GM18508 (cell line): ENCODE results near the gene PEX5L.
"Not testable (repeated sequence)": the region's sequence is repeated elsewhere in the genome, so short reads cannot be mapped to it uniquely, and the experiment has no call there.

Experiments
- ATAC-seq: cut with Tn5 transposase; IDR thresholded peaks from one replicate; pipeline ENCODE4 v1.9.1; 2021; ENCODE audit warnings: moderate number of reproducible peaks; ENCODE audit not compliant: insufficient read depth, unreplicated experiment

Gene PEX5L

DNA sequence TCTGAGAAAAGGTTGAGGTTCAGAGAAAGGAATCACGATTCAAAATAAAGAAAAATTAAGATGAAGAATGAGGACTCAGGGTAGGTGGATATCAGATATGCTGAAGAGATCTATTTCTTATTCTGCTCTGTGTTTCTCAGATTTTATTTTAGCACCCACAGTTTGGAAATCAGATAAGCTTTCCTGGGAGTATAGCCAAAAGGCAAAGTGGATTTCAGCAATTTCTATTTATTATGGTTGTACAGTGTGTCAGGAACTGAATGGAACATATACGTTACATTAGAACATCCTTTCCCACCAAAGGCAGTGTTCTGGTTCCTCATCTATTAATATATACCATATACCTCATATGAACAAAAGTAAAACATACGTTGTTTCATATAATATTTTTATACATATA lies 18.9 kb downstream of the PEX5L start:
- no peak for ATAC-seq

DNA sequence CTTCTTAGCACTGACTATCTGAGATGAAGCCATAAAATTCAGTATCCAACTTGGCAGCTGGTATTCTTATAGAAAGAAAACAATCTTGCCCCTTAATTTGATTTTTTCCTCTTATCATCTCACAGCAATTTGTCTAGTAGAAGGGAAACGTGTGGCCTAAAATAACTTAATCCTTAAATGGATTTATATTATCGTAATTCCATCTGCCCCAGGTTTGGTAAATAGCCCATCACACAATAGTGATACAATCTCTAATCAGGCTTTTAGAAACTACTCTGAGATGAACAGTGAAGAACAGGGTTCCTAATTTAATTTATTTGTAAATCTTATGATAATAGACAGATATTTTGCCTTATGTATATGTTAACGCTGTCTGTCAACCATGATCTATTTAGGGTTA lies 24.8 kb downstream of the PEX5L start:
- no peak for ATAC-seq

DNA sequence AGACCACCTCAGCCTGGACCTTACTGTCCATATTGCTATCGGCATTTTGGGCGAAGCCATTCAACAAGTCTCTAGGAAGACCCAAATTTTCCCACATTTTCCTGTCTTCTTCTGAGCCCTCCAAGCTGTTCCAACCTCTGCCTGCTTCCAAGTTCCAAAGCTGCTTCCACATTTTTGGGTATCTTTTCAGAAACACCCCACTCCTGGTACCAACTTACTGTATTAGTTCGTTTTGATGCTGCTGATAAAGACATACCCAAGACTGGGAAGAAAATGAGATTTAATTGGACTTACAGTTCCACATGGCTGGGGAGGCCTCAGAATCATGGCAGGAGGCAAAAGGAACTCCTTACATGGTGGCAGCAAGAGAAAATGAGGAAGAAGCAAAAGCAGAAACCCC lies 28.4 kb downstream of the PEX5L start:
- not testable (repeated sequence) for ATAC-seq

DNA sequence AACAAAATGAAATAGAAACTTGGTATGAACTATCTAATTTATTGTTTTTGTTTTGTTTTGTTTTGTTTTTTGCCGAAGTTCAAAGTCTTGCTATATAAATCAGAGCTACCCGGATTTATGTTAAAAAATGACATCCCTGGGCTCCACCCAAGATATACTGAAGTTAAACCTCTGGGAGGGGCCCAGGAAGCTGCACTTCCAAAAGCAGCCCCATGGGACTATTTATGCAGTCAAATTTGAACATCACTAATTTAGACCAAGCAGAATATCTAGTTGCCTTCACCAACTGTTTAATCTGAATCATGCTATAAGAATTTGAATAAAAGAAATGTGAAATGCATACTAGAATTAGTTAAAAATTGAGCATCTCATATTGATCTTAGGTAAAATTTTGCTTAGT lies 32.2 kb downstream of the PEX5L start:
- ATAC-seq: no peak

DNA sequence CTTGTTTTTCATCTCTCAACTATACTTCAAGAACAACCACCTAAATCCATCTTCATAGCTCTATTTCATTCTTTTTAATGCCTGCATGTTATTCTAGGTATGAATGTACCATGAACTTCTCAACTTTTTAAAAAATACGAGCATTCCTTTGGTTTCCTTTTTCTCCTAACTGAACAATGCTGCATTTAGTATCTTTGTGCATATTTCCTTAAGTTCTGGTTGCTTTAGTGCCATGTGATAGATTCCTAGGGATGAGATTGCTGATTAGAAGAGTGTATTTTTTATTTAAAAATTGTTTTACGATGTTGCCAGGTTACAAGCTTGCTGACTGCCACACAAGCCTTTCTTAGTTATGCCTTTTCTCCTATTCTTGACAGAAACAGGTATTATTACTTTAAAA lies 34.7 kb downstream of the PEX5L start:
- no peak for ATAC-seq

DNA sequence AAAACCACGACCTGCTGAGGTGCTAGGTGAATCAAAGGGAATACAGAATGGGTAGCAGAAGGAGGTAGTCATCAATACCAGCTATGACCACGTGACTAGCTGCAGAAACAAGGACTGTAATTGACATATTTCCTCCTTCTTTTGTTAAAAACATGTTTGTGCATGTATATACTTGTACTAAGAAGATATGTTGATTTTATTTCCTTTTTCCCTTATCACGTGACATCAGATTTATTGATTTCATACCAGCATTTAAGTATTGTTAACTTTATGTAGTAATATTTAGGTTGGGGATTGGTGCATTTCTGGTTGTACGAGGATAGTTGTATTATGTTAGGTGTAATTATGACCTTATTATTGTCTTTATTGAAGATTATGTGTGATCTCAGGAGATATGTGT lies 36.2 kb downstream of the PEX5L start:
- ATAC-seq: no peak

DNA sequence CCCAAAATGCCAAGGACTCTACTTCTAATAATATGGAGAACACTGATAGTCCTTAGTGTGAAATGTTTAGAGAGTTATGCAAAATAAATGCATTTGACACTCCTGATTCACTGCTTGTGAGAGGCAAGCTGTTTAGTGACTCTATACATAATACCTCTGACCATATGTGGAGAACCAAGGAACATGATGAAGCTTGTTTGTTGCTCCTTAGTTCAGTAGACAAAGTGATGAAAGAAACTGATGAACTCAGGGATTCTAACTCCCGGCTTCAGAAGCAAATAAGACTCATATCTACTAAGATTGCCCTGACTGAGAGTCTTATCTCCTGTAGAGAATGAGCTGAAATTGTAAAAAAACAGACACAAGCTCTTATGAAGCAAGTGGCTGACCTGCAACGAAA lies 41.3 kb downstream of the PEX5L start:
- ATAC-seq: no peak

DNA sequence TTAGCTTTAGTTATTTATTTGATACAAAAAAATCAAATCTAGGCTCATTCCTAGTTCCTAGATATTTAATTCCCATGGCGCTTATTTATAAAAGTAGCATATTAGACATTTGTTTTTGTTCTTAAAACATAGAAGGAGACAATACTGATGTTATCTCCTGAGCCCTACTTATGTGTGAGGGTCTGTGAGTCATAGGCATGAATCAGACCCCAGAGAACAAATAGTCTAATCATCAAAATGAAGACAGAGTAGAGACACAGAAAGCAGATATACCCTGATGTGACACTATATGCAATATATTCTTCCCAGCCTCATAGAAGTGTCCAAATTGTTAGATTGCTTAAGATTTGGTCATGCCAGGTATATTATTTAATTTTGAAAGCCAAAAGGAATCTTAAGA lies 44.9 kb downstream of the PEX5L start:
- ATAC-seq: no peak

DNA sequence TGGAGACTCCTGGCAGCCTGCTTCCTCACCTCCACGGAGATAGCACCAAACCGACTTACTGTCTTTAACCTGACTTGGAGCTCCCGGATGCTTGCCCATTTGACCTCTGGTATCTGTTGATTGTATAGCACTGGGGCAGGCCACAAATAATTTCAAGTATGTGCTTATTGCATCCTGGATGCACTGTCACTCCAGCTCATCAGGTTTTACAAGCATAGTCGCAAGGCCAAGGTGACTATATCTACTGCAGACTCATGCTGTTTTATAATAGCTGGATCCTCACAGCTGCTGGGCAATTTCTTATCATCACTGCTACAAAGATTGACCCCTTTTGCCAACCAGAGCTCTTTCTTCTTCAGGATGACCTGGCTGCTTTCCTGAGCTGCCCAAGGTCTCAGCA lies 45.6 kb downstream of the PEX5L start:
- ATAC-seq: no peak

DNA sequence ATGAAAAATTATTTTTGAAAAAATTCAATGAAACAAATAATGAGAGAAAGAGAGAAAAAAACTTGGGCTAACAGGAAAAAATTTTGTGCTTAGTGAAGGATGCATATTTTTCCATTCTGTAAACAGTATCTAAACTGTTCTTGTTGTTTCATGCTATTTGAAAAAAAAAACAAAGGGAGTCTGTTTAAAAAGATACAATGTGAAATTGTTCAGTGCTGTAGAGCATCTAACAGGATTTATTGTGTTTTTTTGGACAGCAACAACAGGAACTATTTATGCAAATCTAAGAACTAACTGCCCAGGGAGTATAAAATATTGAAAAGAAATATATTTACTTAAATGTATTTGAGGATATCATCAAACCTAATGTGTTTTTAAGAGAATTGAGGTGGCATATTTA lies 55.1 kb downstream of the PEX5L start:
- ATAC-seq: no peak

DNA sequence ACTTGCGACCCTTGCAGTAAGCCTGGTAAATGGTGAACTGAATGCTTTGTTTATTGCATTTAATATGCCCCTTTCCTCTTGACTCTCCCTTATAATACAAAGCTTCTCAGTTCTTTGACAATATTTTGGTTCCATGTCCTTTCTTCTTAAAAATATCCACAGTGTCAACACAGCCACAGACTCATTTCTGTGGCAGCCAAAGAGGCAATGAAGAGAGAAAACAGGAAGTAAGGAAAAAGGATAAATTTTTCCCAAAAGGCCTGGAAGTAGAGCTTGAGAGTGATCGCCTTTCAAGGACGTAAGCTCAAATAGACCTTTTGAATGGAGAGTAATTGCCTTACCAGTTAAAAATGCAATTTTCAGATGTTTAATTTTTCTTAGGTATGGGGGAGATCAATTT lies 59.4 kb downstream of the PEX5L start:
- ATAC-seq: no peak

DNA sequence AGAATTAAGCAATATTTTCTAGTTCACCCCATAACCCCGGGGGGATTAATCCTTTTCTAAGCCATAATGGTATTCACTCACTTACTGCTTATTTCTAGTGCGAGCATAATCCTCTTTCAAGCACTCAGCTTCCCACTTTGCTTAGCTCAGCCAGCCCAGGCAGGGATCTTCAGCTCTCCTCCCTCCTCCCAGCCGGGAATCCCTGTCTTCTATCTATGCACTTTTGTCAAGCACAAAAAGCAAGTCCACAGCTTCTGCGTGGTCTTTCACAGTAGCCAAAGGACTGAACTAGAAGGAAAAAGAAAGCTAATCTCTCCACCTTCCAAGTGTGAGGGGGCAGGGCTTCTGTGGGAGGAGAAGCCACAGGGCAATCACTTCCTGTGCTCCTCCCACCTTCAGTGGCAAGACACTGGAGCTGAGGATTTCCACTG lies 62.8 kb downstream of the PEX5L start:
- ATAC-seq: no peak

DNA sequence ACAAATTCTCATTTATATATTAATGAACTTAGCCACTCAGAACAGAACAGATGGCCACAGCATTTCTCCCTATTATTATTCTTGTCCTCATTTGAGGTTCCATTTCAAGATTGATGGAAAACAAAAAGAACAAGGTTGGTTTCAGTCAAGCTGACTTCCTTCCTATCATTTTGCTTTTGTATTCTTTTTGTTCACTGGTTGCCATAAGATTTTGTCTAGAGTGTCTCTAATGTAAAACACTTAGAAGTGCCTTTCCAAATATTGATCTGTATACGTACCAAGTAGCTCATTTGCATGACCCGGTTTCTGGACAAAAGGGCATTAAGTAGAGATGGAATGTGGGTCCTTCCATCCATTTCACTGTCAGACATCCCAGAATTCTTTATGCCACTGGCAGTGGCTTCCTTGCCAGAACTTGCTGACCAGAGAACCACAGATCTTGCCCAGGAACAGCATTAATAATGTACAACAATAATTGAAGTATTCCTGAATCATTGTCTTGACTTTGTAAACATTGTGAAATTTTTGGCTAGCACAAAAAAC lies 63.8 kb downstream of the PEX5L start:
- ATAC-seq: no peak

DNA sequence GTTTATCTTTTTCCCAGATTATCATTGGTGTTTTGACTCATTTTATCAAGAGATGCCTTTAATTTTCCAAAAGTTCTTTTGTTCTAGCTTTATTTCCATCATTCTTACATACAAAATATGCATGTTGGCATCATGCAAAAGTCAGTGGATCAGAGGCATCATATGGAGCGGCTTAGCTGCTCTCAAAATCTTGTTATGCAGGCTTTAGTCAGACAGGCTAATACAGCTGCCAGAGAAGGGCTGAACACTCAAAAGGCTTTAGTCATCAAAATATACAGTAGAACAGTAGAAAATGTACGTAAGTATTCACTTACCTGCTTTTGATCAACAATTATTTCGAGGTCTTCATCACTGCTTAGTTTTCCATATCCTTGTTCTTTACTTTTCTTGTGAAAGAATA lies 65.5 kb downstream of the PEX5L start:
- ATAC-seq: no peak

DNA sequence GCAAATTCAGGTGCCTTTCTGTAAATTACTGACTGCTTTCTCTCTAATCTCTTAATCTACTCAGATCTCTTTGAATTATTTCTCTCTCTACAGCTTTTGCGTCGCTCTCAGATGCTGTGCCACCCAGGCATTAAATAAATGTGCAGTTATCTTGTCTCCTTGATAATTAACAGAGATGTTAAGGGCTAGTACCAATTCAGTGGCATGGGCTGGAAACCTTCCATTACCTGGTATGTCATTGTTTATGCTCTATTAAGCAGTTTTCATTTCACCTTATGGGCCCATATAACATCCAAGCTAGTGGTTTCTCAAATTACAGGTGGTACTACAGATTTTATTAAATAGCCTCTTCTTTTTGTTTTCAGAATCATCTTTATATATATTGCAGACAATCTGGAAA lies 66.0 kb downstream of the PEX5L start:
- no peak for ATAC-seq

DNA sequence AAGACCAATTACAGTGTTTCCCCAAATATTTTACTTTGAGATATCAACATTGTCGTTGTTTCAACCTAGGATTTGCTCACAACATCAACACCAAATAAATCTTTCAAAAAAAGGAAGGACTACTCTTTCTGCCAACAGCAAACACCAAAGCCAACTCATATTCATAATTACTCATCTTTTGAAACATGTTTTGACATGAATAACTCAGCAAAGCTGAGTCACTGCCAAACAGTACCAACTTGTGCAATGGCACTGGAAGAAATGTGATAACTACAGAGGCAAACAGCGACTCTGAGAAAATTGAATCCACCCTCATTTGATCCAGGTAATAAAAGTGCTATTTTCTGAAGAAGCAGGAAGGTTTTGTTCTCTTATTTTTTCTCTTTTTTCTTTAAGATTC lies 67.2 kb downstream of the PEX5L start:
- ATAC-seq: peak; percentile 44

DNA sequence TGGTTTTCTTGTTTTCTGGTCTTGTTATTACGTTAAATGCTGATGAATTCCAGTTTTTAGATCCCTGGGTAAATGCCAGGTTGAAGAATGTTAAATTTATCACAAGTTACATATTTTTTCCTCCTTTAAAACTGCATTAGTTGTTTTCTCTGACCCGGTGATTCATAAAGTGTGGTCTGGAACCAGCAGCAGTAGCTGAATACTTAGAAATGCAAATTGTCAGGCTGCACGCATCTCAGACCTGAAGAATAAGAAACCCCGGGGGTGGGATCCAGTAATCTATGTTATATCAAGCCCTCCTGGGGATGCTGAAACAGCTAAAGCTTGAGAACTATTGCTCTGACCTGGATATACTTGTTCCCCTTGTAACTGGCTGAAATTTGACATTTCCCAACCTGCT lies 69.1 kb downstream of the PEX5L start:
- ATAC-seq: peak; percentile 61

DNA sequence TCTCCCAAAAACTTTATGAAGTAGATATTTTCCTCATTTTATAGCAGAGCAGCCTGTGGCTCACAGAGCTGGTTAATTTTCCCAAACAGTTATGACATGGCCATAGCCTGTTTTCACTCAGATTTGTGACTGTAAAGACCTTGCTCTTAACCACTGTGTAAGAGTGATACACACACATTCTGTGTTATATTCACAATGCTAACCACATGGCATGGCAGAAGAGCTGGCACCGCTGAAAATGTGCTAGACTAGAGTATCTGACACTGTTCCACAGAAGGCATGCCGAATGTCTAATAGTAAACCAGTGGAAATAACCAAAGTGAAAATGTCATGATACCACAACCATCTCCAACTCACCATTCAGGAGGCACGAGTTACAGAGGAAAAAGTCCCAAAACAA lies 71.8 kb downstream of the PEX5L start:
- ATAC-seq: no peak

DNA sequence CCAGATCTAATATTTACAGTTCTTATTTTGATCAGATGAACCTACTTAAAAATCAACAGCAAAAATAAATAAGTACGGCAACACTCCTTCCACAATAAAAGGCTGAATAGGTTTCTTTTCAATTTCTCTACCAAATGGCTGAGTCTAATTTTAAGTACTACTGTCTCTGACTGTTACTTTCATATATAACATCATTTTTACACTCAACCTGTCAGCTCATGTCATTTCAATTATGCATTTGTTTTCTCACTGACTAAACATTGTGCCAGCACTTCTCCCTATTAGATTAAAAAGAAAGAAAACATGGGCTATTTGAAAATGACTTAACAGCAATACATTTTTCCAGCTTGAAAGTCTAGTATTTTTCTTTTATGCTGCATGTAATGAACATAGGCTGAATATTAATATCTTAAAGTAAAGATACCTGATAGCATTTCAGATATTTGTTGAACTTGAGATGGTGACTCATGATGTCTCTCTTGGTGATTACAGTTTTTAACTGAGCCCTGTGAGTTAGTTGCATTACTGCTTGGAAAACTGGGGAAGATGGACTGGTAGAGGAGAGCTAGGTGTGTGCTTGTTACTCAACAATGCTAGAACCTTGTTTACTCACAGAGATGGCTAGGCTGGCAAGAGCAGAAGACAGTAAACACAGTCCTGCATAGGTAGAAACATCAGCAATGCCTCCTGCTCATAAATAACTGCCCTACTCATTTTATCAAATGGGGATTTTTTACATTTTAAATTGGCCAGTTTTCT lies 73.9 kb downstream of the PEX5L start:
- no peak for ATAC-seq

DNA sequence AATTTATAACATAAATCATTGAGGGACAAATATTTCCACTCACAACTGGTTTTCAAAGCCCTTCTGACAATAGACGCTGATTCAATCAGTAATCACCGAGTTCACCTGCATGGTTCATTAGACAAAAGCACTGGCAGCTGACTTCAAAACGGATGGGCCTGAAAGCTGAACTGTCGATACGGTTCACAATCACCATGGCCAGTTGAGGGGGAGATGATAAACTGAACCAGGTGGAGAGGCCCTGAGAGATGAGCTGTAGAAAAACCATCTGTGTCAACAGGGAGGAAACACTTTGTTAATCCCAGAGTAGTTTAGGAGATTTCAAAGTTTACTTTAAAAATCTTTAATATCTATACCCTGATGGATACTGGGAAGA lies 75.0 kb downstream of the PEX5L start:
- peak; percentile 60 for ATAC-seq

DNA sequence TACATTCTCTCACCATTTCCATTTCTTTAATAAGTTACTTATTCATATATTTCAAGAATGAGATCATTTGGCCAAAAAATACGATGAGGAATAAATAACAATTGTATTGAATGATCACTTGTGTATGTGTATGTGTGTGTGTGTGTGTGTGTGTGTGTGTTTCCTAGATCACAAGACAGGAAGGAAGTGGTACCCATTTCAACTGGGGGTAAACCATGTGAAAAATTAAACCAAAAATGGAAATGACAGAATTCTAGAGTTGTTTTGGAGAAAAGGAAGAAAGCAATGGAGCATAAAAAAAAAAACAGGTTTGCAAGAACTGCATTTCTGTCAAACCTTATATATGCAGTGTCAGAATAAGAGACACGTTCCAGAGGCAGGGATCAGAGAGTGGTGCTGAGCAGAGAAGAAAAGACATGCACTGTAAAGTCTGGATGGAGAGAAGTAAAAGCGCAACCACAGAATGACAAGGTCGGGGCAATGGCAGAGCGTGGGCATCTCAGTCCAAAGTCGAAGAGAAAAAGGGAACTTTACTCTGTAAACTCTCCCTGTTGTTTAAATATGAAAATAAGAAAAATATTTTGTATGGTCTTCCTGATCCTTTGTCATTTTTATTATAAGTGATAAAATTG lies 75.5 kb downstream of the PEX5L start:
- peak; percentile 14 for ATAC-seq

DNA sequence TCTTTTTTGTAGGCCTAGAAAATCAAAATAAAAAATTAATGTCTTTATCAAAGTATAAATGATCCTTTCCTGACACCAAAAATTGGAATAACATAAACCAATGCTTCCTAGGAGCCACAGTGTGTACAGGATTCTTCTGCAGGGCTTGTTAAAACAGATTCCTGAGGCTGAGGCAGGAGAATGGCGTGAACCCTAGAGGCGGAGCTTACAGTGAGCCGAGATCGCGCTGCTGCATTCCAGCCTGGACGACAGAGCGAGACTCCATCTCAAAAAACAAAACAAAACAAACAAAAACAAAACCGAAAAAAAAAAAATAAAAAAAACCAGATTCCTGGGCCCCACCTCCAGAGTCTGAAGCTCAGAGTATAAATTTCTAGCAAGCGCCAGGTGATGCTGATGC lies 78.0 kb downstream of the PEX5L start:
- no peak for ATAC-seq
